ENCODE data around the gene USP27X. TPM values are rescaled to one million over a fixed set of nuclear protein-coding genes. Genes with fewer than 3 reads are reported as not detected.

Gene USP27X
- total RNA-seq, 2 experiments from 2014 or later = 1.0 to 1.3 TPM

GRCh38 chrX:49868739-49869138 lies 10.5 kb upstream of the USP27X start:
- no peak for TF ChIP-seq CTCF (IDR thresholded peaks at IDR 0.05)
- Mint-ChIP-seq H3K9me3 (no peaks in the 10 kb centered on the region), H3K27ac (no peak overlapping the region), H3K4me3 (no peak overlapping the region), H3K36me3 (ENCODE audit: low read depth) (no peaks in the 10 kb centered on the region), H3K27me3 (peaks cover 2% of the 10 kb centered on the region), H3K4me1 (ENCODE audit: low read depth) (no peaks in the 10 kb centered on the region)
- ChIA-PET CTCF (no interaction called here), POLR2A (no interaction called here)
- DNase-seq = no peak
- intact Hi-C loops (cut with micrococcal nuclease) = no loop called here
- no peak for ATAC-seq

GRCh38 chrX:49876750-49877149 lies 2.5 kb upstream of the USP27X start:
- Mint-ChIP-seq H3K36me3 (ENCODE audit: low read depth) (no peaks in the 10 kb centered on the region), H3K27me3 (no peaks in the 10 kb centered on the region), H3K4me1 (ENCODE audit: low read depth) (peaks cover 21% of the 10 kb centered on the region), H3K4me3 (no peak overlapping the region), H3K9me3 (no peaks in the 10 kb centered on the region), H3K27ac (no peak overlapping the region)
- DNase-seq (peak; percentile 35), ATAC-seq (no peak)
- intact Hi-C loops (cut with micrococcal nuclease) = loop anchor here (10.0 kb wide), 1 partner anchor 112 kb away; no protein-coding TSS in a partner anchor
- peak; percentile 46 for TF ChIP-seq CTCF (IDR thresholded peaks at IDR 0.05)
- CTCF ChIA-PET = interaction anchor here (0.6 to 2.1 kb wide), 4 partner anchors 12 to 46 kb away, joined by 3 to 7 read pairs (median 4); partner anchors contain the start of gene CLCN5
- POLR2A ChIA-PET = no interaction called here

- no peak for TF ChIP-seq CTCF (IDR thresholded peaks at IDR 0.05)
- H3K27ac Mint-ChIP-seq = peak overlapping the region; percentile 5
- H3K9me3 Mint-ChIP-seq = no peaks in the 10 kb centered on the region
- DNase-seq (no peak), ATAC-seq (no peak)
- H3K36me3 Mint-ChIP-seq (ENCODE audit: low read depth) = no peaks in the 10 kb centered on the region
- intact Hi-C loops (cut with micrococcal nuclease) = loop anchor here (10.0 kb wide), 1 partner anchor 113 kb away; no protein-coding TSS in a partner anchor
- H3K4me3 Mint-ChIP-seq = no peak overlapping the region
- CTCF ChIA-PET = interaction anchor here (1.0 to 2.4 kb wide), 5 partner anchors 35 to 116 kb away, joined by 3 to 12 read pairs (median 4); partner anchors contain the start of gene CLCN5
- peaks cover 22% of the 10 kb centered on the region for H3K4me1 Mint-ChIP-seq (ENCODE audit: low read depth)
- H3K27me3 Mint-ChIP-seq = no peaks in the 10 kb centered on the region
- POLR2A ChIA-PET = no interaction called here
Observed at GRCh38 chrX:49877397-49878101, 1.7 kb upstream of the USP27X start.

- Mint-ChIP-seq H3K4me3 (peak overlapping the region; percentile 69), H3K27me3 (no peaks in the 10 kb centered on the region), H3K36me3 (ENCODE audit: low read depth) (no peaks in the 10 kb centered on the region), H3K4me1 (ENCODE audit: low read depth) (peaks cover 23% of the 10 kb centered on the region), H3K27ac (peak overlapping the region; percentile 70), H3K9me3 (no peaks in the 10 kb centered on the region)
- no peak for DNase-seq
- POLR2A ChIA-PET = no interaction called here
- no peak for TF ChIP-seq CTCF (IDR thresholded peaks at IDR 0.05)
- CTCF ChIA-PET = interaction anchor here (0.9 to 2.4 kb wide), 5 partner anchors 37 to 117 kb away, joined by 3 to 12 read pairs (median 6); partner anchors contain the start of gene CLCN5
- no peak for ATAC-seq
- intact Hi-C loops (cut with micrococcal nuclease) = loop anchor here (10.0 kb wide), 1 partner anchor 113 kb away; no protein-coding TSS in a partner anchor
Observed at GRCh38 chrX:49878128-49878833, 1.0 kb upstream of the USP27X start.

All from activated CD8-positive, alpha-beta T cell treated with anti-CD3 and anti-CD28 coated beads for 36 hours (primary cell).